ENCODE measurements around the gene ASCC1. TPM values are rescaled to one million over a fixed set of nuclear protein-coding genes. Genes with fewer than 3 reads are reported as not detected.

The ASCC1 gene
- total RNA-seq, 4 donors from 2014 or later = 26.8 to 37.7 (median 34.9) TPM

- TF ChIP-seq CTCF (IDR thresholded peaks at IDR 0.05; ENCODE audit: low read depth) = no peak
These were observed 120.9 kb downstream of the ASCC1 start for GRCh38 chr10:72095195-72095594.

- TF ChIP-seq CTCF (IDR thresholded peaks at IDR 0.05; ENCODE audit: low read depth) = no peak
These were observed 121.5 kb downstream of the ASCC1 start for GRCh38 chr10:72094574-72094973.

GRCh38 chr10:72093450-72093849 is 122.6 kb downstream of the ASCC1 start:
- no peak for TF ChIP-seq CTCF (IDR thresholded peaks at IDR 0.05; ENCODE audit: low read depth)

GRCh38 chr10:72092987-72093386 is 123.1 kb downstream of the ASCC1 start:
- no peak for TF ChIP-seq CTCF (IDR thresholded peaks at IDR 0.05; ENCODE audit: low read depth)

- TF ChIP-seq CTCF (IDR thresholded peaks at IDR 0.05; ENCODE audit: low read depth) = no peak
These were observed 123.7 kb downstream of the ASCC1 start for GRCh38 chr10:72092171-72092924.

- no peak for TF ChIP-seq CTCF (IDR thresholded peaks at IDR 0.05; ENCODE audit: low read depth)
These were observed 125.8 kb downstream of the ASCC1 start for GRCh38 chr10:72090326-72090725.

- TF ChIP-seq CTCF (IDR thresholded peaks at IDR 0.05; ENCODE audit: low read depth) = no peak
These were observed 126.5 kb downstream of the ASCC1 start for GRCh38 chr10:72089618-72090017.

All from subcutaneous adipose tissue (tissue), 4 donors.